ENCODE results near the gene C5.

Gene C5

GRCh38 chr9:120923620-120924328, 126.3 kb downstream of the C5 start:
- no peak for DNase-seq

DNA sequence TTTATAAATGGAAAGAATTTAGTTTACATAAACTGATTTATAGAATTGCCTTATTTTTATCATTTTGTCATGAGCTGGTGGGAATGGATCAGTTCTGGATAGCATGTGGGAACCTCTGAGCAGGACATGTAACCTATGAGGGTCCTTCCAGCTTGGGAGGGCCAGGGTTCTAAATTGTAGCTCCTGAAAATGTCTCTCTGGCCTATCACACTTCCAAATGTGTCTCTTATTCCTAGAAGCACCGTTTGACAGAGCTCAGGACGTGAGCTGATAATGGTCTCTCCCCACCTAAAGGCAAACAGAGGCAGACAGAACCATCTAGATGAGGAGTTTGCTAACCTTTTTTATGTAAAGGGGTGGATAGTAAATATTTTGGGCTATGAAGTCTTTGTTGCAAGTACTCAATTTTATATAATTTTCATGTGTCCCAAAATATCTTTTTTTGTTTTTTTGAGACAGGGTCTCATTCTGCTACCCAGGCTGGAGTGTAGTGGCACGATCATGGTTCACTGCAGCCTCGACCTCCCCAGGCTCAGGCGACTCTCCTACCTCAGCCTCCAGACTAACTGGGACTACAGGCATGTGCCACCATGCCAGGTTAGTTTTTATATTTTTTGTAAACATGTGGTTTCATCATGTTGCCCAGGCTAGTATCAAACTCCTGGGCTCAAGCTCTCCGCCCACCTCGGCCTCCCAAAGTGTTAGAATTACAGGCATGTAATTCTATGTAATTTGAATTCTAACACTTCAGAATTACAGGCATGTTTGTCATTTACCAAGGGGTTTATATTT, 127.5 kb downstream of the C5 start:
- no peak for DNase-seq

DNA sequence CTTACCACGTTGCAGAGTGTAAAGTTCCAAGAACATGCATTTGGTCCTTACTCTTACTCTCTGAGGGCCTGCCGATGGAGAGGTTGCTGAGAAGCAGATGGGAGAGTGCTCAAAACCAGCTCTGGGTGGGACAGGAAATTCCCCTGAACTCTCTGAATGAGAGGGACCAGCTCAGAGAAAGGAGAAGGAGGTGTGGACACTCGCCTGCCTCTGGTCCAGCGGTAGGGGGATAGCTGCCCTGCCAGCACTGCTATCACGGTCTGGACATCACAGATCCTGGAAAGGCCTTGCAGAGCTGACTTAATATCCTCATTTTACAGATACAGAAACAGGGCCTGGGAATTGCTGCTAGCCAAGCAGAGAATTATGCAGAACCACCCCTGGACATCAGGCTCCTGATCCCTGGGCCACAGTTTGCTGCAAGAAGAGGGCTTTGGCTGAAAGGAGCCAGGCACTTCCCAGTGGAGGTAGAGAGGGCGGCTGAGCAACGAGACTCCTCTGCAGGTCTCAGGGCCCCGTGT, 128.4 kb downstream of the C5 start:
- no peak for DNase-seq

GRCh38 chr9:120920806-120921178, 129.3 kb downstream of the C5 start:
- DNase-seq = no peak

GRCh38 chr9:120919843-120920805, 130.0 kb downstream of the C5 start:
- no peak for DNase-seq

- DNase-seq = no peak
These were observed 130.9 kb downstream of the C5 start for GRCh38 chr9:120918931-120919842.

GRCh38 chr9:120917929-120918762, 131.9 kb downstream of the C5 start:
- DNase-seq = no peak

- DNase-seq = no peak
These were observed 132.8 kb downstream of the C5 start for GRCh38 chr9:120916991-120917880.

DNA sequence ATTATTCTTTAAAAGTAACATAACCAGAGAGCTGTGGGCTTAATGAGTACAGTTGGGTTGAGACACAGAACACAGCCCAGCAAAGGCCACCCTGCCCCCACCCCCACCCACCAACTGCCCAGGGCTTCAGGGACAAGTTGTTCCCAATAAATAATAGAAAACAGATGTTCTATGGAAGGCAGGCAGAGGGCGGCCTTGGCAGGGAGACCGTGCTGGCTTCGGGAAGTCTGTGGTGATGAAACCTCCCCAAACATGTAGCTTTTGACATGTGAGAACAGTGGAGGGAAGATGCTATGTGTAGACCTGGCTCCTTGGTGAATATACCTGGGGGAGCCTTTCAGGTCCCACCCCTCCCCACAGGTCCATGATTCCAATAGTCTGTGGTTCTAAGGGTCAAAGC, 133.5 kb downstream of the C5 start:
- DNase-seq = peak; percentile 51 to 72

DNA sequence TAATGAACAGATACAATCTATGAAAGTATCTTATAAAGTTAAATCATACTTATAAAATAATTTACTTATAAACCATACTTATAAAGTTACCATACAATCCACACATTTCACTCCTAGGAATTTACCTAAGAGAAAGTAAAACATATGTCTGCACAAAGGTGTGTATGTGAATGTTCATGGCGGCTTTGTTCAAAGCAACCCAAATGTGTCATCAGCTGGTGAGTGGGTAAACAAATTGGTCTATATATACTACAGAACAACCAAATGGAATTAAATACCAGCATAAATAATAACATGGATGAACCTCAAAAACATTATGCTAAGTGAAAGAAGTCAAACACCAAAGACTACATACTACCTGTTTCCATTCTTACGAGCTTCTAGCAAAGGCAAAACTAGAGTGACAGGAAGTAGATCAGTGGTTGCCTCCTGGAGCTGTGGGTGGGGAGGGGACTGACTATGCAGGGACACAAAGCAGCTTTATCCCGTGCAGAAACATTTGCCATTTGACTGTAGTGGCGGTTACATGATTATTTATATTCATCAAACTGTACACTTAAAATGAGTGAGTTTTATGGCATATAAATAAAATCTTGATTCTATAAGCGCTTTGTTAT, 134.1 kb downstream of the C5 start:
- DNase-seq = peak in 1 of 2 donors; percentile 43

- DNase-seq = no peak
These were observed 135.1 kb downstream of the C5 start for GRCh38 chr9:120914953-120915352.

GRCh38 chr9:120914396-120914795, 135.7 kb downstream of the C5 start:
- DNase-seq = peak; percentile 75 to 86

DNA sequence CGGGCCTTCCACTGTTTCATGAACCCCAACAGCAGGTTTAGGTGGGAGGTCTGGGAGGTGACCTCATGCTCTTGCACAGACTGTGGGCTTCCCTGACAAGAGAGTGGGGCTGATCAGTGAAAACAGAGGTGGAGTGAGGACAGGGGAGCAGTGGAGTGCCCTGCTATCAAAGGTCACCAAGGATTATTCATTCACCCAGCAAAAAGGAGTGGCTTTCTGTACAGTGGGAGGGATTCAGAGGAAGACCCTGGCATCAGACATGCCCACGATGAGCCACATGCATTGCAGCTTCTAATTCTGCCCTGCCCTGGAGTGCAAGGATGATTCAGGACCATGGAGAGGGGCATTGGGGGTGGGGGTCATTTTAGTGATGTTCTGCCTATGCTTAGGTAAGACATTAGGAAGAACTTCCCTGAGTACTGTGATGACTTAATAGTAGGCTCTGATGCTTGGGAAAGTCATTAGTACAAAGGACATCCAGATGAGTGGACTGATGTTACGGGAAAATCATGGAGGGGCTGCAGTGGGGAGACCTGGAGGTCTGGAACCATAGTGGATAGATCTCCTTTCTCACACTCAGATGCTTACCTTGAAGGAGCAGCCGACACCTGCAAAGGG, 136.3 kb downstream of the C5 start:
- DNase-seq = no peak

GRCh38 chr9:120912958-120913646, 137.0 kb downstream of the C5 start:
- DNase-seq = no peak

DNA sequence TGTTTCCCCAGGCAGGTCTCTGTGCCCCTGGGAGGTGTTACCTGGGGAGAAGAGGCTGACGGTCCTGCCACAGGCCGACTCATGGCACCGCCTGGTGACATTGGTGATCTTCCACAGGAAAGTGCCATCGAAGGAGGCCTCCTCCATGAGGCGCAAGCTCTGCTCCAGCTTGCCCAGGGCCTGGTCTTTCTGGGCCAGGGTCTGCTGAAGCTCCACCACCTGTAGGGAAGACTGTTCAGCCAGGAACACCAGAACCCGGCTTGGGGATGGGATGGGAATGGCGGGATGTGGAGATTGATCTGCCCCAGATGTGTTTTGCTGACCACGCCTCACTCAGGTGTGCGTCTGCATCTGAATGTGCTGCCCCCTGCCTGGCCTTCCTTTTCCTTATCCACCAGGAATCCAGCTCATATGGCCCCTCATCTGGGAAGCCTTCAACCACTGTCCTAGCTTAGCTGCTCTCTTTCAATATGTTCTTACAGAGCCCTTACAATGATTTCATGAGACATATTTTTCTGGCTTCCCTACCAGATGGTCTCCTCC, 138.7 kb downstream of the C5 start:
- DNase-seq = no peak

- no peak for DNase-seq
These were observed 139.4 kb downstream of the C5 start for GRCh38 chr9:120910643-120911042.

DNA sequence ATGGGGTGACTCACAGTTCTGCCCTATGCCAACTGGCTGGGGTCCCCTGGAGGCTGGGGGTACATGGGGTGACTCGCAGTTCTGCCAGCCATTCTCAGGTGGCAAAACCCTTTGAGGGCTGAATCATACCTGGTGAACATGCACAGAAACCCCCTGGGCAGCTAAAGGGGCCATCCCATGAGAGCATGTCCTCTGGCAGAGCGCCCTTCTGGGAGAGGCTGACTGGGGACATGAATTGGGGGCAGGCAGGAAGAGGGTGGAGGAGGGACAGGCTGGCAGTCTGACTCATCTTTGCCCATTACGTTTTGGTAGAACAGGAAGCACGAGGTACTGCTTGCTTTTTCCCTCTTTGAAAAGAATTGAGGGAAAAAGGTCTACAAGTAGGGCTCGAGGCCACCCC, 140.2 kb downstream of the C5 start:
- DNase-seq = no peak
